Kidney (tissue), 14 donors: ENCODE results near the gene RNF8. TPM values are rescaled to one million over a fixed set of nuclear protein-coding genes. Genes with fewer than 3 reads are reported as not detected.

Experiments
- DNase-seq, 5 donors: peaks; one replicate each; pipeline ENCODE4 v3.0.0-alpha.2; 2013 to 2020
- FAIRE-seq: peaks from 2 replicates; lab custom pipeline; 2012; peaks lifted over from hg19 to GRCh38; lab: Jason Lieb, UNC
- H3K27ac ChIP-seq, 2 donors: one replicate each; pipeline ENCODE4 v1.7.0; 2013; ENCODE audit warnings: low read depth in 2 of 2, low read length in 2 of 2, inconsistent platforms in 1 of 2
- H3K27me3 ChIP-seq: one replicate; pipeline ENCODE4 v1.7.1; 2013; ENCODE audit warnings: low read length, inconsistent platforms; ENCODE audit not compliant: control insufficient read depth, insufficient read depth
- H3K36me3 ChIP-seq, 3 donors: one replicate each; pipeline versions ENCODE4 v1.7.0 to v1.7.1; 2013; ENCODE audit warnings: low read length in 3 of 3, control low read depth in 1 of 3, inconsistent platforms in 1 of 3; ENCODE audit not compliant: insufficient read depth in 3 of 3, control insufficient read depth in 2 of 3
- H3K4me1 ChIP-seq, 3 donors: one replicate each; pipeline versions ENCODE4 v1.7.0 to v1.7.1; 2013; ENCODE audit warnings: low read length in 3 of 3, inconsistent platforms in 1 of 3, low read depth in 1 of 3; ENCODE audit not compliant: control insufficient read depth in 2 of 3, insufficient read depth in 2 of 3
- H3K4me3 ChIP-seq, 3 donors: one replicate each; pipeline versions ENCODE4 v1.7.0 to v1.8.1; 2013; ENCODE audit warnings: low read length in 3 of 3, control low read depth in 1 of 3, inconsistent platforms in 1 of 3
- H3K9ac ChIP-seq, 3 donors: one replicate each; pipeline versions ENCODE4 v1.7.0 to v1.7.1; 2013; ENCODE audit warnings: low read length in 3 of 3, control low read depth in 1 of 3, inconsistent platforms in 1 of 3
- H3K9me3 ChIP-seq, 3 donors: one replicate each; pipeline versions ENCODE4 v1.7.0 to v1.7.1; 2013; ENCODE audit warnings: low read length in 3 of 3, control low read depth in 1 of 3, inconsistent platforms in 1 of 3; ENCODE audit not compliant: control insufficient read depth in 2 of 3, insufficient read depth in 1 of 3
- CTCF ChIP-seq: IDR thresholded peaks from 3 replicates; pipeline ENCODE4 v1.5.1; 2012; ENCODE audit warnings: mild to moderate bottlenecking, moderate library complexity, borderline replicate concordance; ENCODE audit not compliant: insufficient read depth; ENCODE audit errors: extremely low read depth
- intact Hi-C: fragments of 100-400 bp; cut with DNase I; formaldehyde crosslinking; loops from one replicate; pipeline ENCODE4 v1.11.1; 2022
- polyA plus RNA-seq: library from polyadenylated mRNA; stranded (reverse); fragments of 350-450 nt; fragmentation: Illumina TruSeq; extraction: RNeasy Lipid Tissue Mini Kit (QIAGEN cat#74804); gene quantifications from one replicate; pipeline ENCODE4 v1.2.3, GENCODE V29; 2014; ENCODE audit warnings: low read depth, low replicate concordance; ENCODE audit not compliant: insufficient read depth
- total RNA-seq: library from RNA; stranded (reverse); fragmentation: NEBNext Ultra II Directional; extraction: Animal tissue kit (Norgen Biotek cat#: 25700); gene quantifications from one replicate; pipeline ENCODE4 v1.2.1, GENCODE V29; 2021
- donor health status: control.
- donor health status: control.
- donor health status: control.
- donor health status: control.
- donor health status: control.
- donor health status: DM: yes; HTN: yes; CAD: no.
- donor health status: Normal renal cell carcinoma (clear cell type).

RNF8 gene
- total and polyA plus RNA-seq, 2 donors from 2014 or later: 18.4 to 18.5 TPM

GRCh38 chr6:37435373-37435772 is 81.6 kb downstream of the RNF8 start:
- FAIRE-seq: no peak
- Histone ChIP-seq H3K27me3 (no peaks in the 10 kb centered on the region), H3K9ac (no peak overlapping the region), H3K9me3 (no peaks in the 10 kb centered on the region), H3K4me3 (no peak overlapping the region), H3K4me1 (peaks cover 4 to 10% (median 9%) of the 10 kb centered on the region in 3 donors), H3K36me3 (peaks cover 9 to 30% (median 16%) of the 10 kb centered on the region in 3 donors), H3K27ac (no peak overlapping the region)
- peak in 1 of 5 donors; percentile 7 for DNase-seq
- TF ChIP-seq CTCF: no peak
- intact Hi-C loops: no loop called here

GRCh38 chr6:37435816-37436215 is 82.0 kb downstream of the RNF8 start:
- H3K27ac ChIP-seq: no peak overlapping the region
- intact Hi-C loops: no loop called here
- peaks cover 9 to 30% (median 16%) of the 10 kb centered on the region in 3 donors for H3K36me3 ChIP-seq
- FAIRE-seq (no peak), DNase-seq (no peak)
- H3K4me1 ChIP-seq: peaks cover 4 to 10% (median 9%) of the 10 kb centered on the region in 3 donors
- TF ChIP-seq CTCF: no peak
- no peaks in the 10 kb centered on the region for H3K9me3 ChIP-seq
- no peaks in the 10 kb centered on the region for H3K27me3 ChIP-seq
- no peak overlapping the region for H3K4me3 ChIP-seq
- H3K9ac ChIP-seq: no peak overlapping the region

- Histone ChIP-seq H3K36me3 (peaks cover 9 to 33% (median 16%) of the 10 kb centered on the region in 3 donors), H3K27ac (no peak overlapping the region)
- FAIRE-seq: no peak
Observed at GRCh38 chr6:37438930-37439329, 85.1 kb downstream of the RNF8 start.

More at GRCh38 chr6:37438930-37439329, 85.1 kb downstream of the RNF8 start:
- H3K4me1 ChIP-seq: peaks cover 0 to 9% (median 5%) of the 10 kb centered on the region in 3 donors
- intact Hi-C loops: no loop called here
- H3K27me3 ChIP-seq: no peaks in the 10 kb centered on the region
- no peak overlapping the region for H3K4me3 ChIP-seq
- H3K9me3 ChIP-seq: no peaks in the 10 kb centered on the region
- TF ChIP-seq CTCF: no peak
- no peak for DNase-seq
- H3K9ac ChIP-seq: no peak overlapping the region
